Measurements from ENCODE around the gene ZNF445. TPM values are rescaled to one million over a fixed set of nuclear protein-coding genes. Genes with fewer than 3 reads are reported as not detected.

Gene ZNF445
- total RNA-seq, 1 donor from 2014 or later = 6.6 TPM

GRCh38 chr3:44495636-44496415 lies 18.4 kb upstream of the ZNF445 start:
- no peak for DNase-seq (ENCODE audit: low spot score in 2 of 2)
- Histone ChIP-seq H3K4me3 (no peak overlapping the region), H3K4me1 (no peaks in the 10 kb centered on the region), H3K9me3 (peaks cover 41 to 95% of the 10 kb centered on the region in 2 donors), H3K27ac (no peak overlapping the region), H3K36me3 (peaks cover 34 to 61% of the 10 kb centered on the region in 2 donors), H3K27me3 (no peaks in the 10 kb centered on the region)
- intact Hi-C loops (cut with DNase I) = no loop called here
- no peak for TF ChIP-seq CTCF (IDR thresholded peaks at IDR 0.05)

GRCh38 chr3:44492496-44492895 lies 15.0 kb upstream of the ZNF445 start:
- Histone ChIP-seq H3K4me1 (no peaks in the 10 kb centered on the region), H3K4me3 (no peak overlapping the region), H3K27me3 (no peaks in the 10 kb centered on the region), H3K9me3 (peaks cover 43 to 95% of the 10 kb centered on the region in 2 donors), H3K27ac (no peak overlapping the region), H3K36me3 (peaks cover 10 to 27% of the 10 kb centered on the region in 2 donors)
- TF ChIP-seq CTCF (IDR thresholded peaks at IDR 0.05) = no peak
- intact Hi-C loops (cut with DNase I) = no loop called here
- DNase-seq (ENCODE audit: low spot score in 2 of 2) = no peak

- H3K27ac ChIP-seq = no peak overlapping the region
- DNase-seq (ENCODE audit: low spot score in 2 of 2) = no peak
- no peaks in the 10 kb centered on the region for H3K27me3 ChIP-seq
- peaks cover 0 to 2% of the 10 kb centered on the region in 2 donors for H3K4me1 ChIP-seq
- H3K9me3 ChIP-seq = peaks cover 1 to 16% of the 10 kb centered on the region in 2 donors
- H3K4me3 ChIP-seq = no peak overlapping the region
- intact Hi-C loops (cut with DNase I) = no loop called here
- no peak for TF ChIP-seq CTCF (IDR thresholded peaks at IDR 0.05)
- H3K36me3 ChIP-seq = no peaks in the 10 kb centered on the region
Observed at GRCh38 chr3:44482721-44483120, 5.3 kb upstream of the ZNF445 start.

GRCh38 chr3:44478606-44479094 lies 1.2 kb upstream of the ZNF445 start:
- DNase-seq (ENCODE audit: low spot score in 2 of 2) = no peak
- H3K9me3 ChIP-seq = no peaks in the 10 kb centered on the region
- intact Hi-C loops (cut with DNase I) = loop anchor here (1.0 to 10.0 kb wide), 3 partner anchors 37 to 146 kb away; partner anchors contain the start of genes TCAIM and ZNF197

DNA sequence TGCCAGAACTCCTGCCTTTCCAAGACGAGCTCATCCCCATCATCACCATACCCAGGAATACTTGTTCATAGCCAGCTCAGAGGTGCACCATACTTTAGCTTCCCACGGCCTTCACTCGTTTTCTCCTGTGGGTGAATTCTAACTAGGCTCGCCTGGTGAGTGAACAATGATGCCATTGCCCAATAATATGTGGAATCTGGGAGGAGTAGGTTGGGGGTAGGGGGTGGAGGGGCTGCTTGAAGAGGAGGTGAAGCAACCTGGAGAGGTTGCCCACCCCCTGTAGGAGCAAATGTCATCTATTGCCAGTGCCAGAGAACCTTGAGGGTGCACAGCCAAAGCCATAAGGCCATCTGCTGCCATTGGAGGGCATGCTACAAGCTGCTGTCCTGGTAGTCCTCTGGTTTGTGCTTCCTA lies 592 bp upstream of the ZNF445 start:
- no peaks in the 10 kb centered on the region for H3K27me3 ChIP-seq
- peak overlapping the region in 1 of 2 donors; percentile 42 for H3K27ac ChIP-seq
- no peaks in the 10 kb centered on the region for H3K9me3 ChIP-seq
- peaks cover 0 to 13% of the 10 kb centered on the region in 2 donors for H3K4me1 ChIP-seq
- intact Hi-C loops (cut with DNase I) = loop anchor here (1.0 to 10.0 kb wide), 3 partner anchors 37 to 147 kb away; partner anchors contain the start of genes TCAIM and ZNF197
- H3K4me3 ChIP-seq = peak overlapping the region; percentile 74 to 90
- no peaks in the 10 kb centered on the region for H3K36me3 ChIP-seq
- TF ChIP-seq CTCF (IDR thresholded peaks at IDR 0.05) = no peak
- DNase-seq (ENCODE audit: low spot score in 2 of 2) = no peak

More at GRCh38 chr3:44478606-44479094, 1.2 kb upstream of the ZNF445 start:
- no peaks in the 10 kb centered on the region for H3K27me3 ChIP-seq
- no peak overlapping the region for H3K27ac ChIP-seq
- H3K4me3 ChIP-seq = no peak overlapping the region
- TF ChIP-seq CTCF (IDR thresholded peaks at IDR 0.05) = no peak
- H3K36me3 ChIP-seq = no peaks in the 10 kb centered on the region
- H3K4me1 ChIP-seq = peaks cover 0 to 13% of the 10 kb centered on the region in 2 donors
